Spleen (tissue), 7 donors: Measurements from ENCODE around the gene EFNB3.

ENCODE experiments used
- POLR2A ChIP-seq, 3 donors: fragments of 450-650 bp; IDR thresholded peaks; one replicate each; pipeline ENCODE4 v1.5.1; 2017; ENCODE audit warnings: antibody characterized with exemption in 3 of 3, mild to moderate bottlenecking in 1 of 3
- POLR2AphosphoS5 ChIP-seq, 3 donors: sonication (generic); formaldehyde crosslinking; IDR thresholded peaks; one replicate each; pipeline ENCODE4 v1.5.1; 2017; ENCODE audit warnings: antibody characterized with exemption in 3 of 3
- TF ChIP-seq, protein P1 (sequence below), 11 experiments: fragments of 200-600 bp in 7 of 11; fragments of 450-650 bp in 4 of 11; sonication (generic) in 4 of 11; IDR thresholded peaks in 8 of 11; conservative IDR thresholded peaks in 3 of 11; 1 replicate in 7 of 11; 2 replicates in 4 of 11; pipeline versions ENCODE4 v1.4.0 to v1.8.0; 2016 to 2021; ENCODE audit warnings: antibody characterized with exemption in 11 of 11, inconsistent platforms in 4 of 11, mild to moderate bottlenecking in 1 of 11
- donor health status: DM: no; HTN: no; CAD: no; lungs with moderate emphysema.
- donor health status: DM: no; HTN: no; CAD: no.
- donor health status: DM: no; HTN: no; CAD: no.

DNA sequence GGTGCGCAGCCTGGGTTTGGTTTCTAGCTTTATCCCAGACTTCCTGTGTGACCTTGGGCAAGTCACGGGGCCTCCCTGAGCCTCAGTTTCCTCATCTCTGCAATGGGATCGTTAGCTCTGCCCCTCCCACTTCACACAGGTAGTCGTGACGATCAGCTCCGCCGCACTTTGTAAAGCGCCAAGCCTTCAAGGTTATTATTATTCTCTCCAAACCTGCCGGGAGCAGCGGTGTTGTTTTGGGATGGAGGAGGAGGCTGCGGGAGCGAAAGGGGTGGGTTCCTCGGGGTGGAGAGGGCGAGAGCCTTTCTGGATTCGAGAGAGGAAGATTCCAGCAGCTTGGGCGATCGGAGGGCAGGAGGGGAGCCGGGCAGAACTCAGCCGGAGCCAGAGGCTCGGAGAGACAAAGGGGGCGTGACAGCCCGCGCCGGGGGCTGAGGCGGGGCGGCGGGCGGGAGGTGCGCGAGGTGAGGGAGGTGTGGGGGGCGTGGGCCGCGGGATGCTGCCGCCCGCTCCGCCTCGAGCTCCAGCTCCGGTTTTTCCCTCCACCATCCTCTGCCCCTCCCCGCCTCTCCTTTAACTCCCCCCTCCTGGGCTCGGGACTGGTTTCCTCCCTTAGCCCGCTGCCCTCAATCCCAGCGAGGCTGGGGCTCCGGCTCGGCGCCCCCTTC, at the start of gene EFNB3:
- TF ChIP-seq POLR2A (IDR thresholded peaks at IDR 0.05) (no peak), POLR2AphosphoS5 (IDR thresholded peaks at IDR 0.05) (no peak)
- TF ChIP-seq, protein P1, sequence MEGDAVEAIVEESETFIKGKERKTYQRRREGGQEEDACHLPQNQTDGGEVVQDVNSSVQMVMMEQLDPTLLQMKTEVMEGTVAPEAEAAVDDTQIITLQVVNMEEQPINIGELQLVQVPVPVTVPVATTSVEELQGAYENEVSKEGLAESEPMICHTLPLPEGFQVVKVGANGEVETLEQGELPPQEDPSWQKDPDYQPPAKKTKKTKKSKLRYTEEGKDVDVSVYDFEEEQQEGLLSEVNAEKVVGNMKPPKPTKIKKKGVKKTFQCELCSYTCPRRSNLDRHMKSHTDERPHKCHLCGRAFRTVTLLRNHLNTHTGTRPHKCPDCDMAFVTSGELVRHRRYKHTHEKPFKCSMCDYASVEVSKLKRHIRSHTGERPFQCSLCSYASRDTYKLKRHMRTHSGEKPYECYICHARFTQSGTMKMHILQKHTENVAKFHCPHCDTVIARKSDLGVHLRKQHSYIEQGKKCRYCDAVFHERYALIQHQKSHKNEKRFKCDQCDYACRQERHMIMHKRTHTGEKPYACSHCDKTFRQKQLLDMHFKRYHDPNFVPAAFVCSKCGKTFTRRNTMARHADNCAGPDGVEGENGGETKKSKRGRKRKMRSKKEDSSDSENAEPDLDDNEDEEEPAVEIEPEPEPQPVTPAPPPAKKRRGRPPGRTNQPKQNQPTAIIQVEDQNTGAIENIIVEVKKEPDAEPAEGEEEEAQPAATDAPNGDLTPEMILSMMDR (IDR thresholded peaks at IDR 0.05 in 8 of 11, conservative IDR thresholded peaks at IDR 0.05 in 3 of 11), result no peak
